Loucy (cell line): ENCODE results near the gene CCN6.

Experiments used
- H2AFZ ChIP-seq: fragments of 200-600 bp; sonication (generic); 2 replicates; pipeline ENCODE4 v1.6.0; 2016; ENCODE audit warnings: antibody characterized with exemption, mild to moderate bottlenecking, low read length, moderate library complexity
- H3F3A ChIP-seq: fragments of 200-600 bp; 2 replicates; pipeline ENCODE4 v1.6.0; 2016; ENCODE audit warnings: antibody characterized with exemption, low read depth, mild to moderate bottlenecking
- H3K27me3 ChIP-seq: fragments of 200-600 bp; sonication (generic); 2 replicates; pipeline ENCODE4 v1.6.1; 2014; ENCODE audit warnings: low read length, mild to moderate bottlenecking; ENCODE audit not compliant: insufficient read depth, poor library complexity, severe bottlenecking
- H3K36me3 ChIP-seq: fragments of 200-600 bp; sonication (generic); 2 replicates; pipeline ENCODE4 v1.6.1; 2016; ENCODE audit warnings: low read length; ENCODE audit not compliant: insufficient read depth
- H3K4me1 ChIP-seq: fragments of 200-600 bp; sonication (generic); 2 replicates; pipeline ENCODE4 v1.5.1; 2014; ENCODE audit warnings: low read length, mild to moderate bottlenecking; ENCODE audit not compliant: insufficient read depth, poor library complexity, severe bottlenecking
- H3K4me2 ChIP-seq: fragments of 200-600 bp; sonication (generic); 2 replicates; pipeline ENCODE4 v1.6.0; 2014; ENCODE audit warnings: antibody characterized with exemption, low read length, low read depth, mild to moderate bottlenecking; ENCODE audit not compliant: poor library complexity, severe bottlenecking
- H3K4me3 ChIP-seq: fragments of 200-600 bp; sonication (generic); 2 replicates; pipeline ENCODE4 v1.5.1; 2014; ENCODE audit warnings: low read length, mild to moderate bottlenecking, mixed read lengths; ENCODE audit not compliant: poor library complexity, severe bottlenecking
- H3K79me2 ChIP-seq: fragments of 200-600 bp; sonication (generic); 2 replicates; pipeline ENCODE4 v1.6.1; 2014; ENCODE audit warnings: low read length; ENCODE audit not compliant: insufficient read depth
- H3K9ac ChIP-seq: fragments of 200-600 bp; sonication (generic); 2 replicates; pipeline ENCODE4 v1.6.0; 2014; ENCODE audit warnings: mild to moderate bottlenecking, low read depth, low read length, moderate library complexity; ENCODE audit not compliant: poor library complexity, severe bottlenecking
- H3K9me2 ChIP-seq: fragments of 200-600 bp; sonication (generic); replicated peaks from 2 replicates; pipeline ENCODE4 v1.6.1; 2016; ENCODE audit warnings: low read depth, low read length, mixed read lengths
- H3K9me3 ChIP-seq: fragments of 200-600 bp; sonication (generic); 2 replicates; pipeline ENCODE4 v1.6.1; 2014; ENCODE audit warnings: mild to moderate bottlenecking, antibody characterized with exemption, low read length, low read depth; ENCODE audit not compliant: insufficient read depth
- H4K20me1 ChIP-seq: fragments of 200-600 bp; sonication (generic); 2 replicates; pipeline ENCODE4 v1.6.0; 2014; ENCODE audit warnings: antibody characterized with exemption, low read length, mild to moderate bottlenecking; ENCODE audit not compliant: insufficient read depth, poor library complexity, severe bottlenecking
- EZH2phosphoT487 ChIP-seq: fragments of 200-600 bp; IDR thresholded peaks from 2 replicates; pipeline ENCODE4 v1.6.1; 2018; ENCODE audit warnings: antibody characterized with exemption, mild to moderate bottlenecking, moderate library complexity, borderline replicate concordance
- TF ChIP-seq, protein P1 (sequence below): fragments of 200-600 bp; sonication (generic); conservative IDR thresholded peaks from 2 replicates; pipeline ENCODE4 v1.5.1; 2014; ENCODE audit warnings: mild to moderate bottlenecking, antibody characterized with exemption, low read length

The CCN6 gene

DNA sequence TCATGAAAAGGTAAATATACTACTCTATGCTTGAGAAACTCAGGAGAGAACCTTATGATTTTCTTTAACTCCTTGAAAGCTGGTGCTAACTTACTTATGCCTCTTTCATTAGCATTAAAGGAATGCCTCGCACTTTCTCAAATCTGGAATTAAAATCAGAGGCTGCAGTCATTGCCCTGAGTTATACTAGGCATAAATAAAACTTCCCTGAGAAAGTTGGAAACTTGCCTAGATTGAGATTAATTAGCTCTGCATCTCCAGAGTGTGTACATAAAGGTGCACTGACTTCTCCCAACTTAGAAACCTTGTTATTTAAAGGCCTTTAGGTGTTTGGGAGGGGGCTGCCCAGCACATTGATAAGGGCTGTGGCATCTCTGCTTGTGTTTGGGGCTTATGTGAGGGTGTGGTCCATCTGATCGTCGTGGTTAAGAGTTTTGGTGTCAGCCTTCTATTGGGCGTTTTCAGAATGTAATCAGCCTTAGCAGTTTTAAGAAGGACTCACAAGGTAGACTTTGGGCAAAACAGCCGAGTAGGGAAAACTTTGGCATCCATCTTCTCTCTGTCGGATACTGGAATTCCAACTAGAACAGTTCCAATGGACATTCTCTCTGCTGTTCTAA is 32.1 kb upstream of the CCN6 start:
- Histone ChIP-seq H3K9ac (no peak overlapping the region), H3K4me2 (no peak overlapping the region), H3K4me1 (no peaks in the 10 kb centered on the region), H3F3A (no peaks in the 10 kb centered on the region), H3K36me3 (no peaks in the 10 kb centered on the region), H3K9me3 (no peaks in the 10 kb centered on the region), H2AFZ (no peak overlapping the region), H3K27me3 (no peaks in the 10 kb centered on the region), H3K9me2 (no peaks in the 10 kb centered on the region), H4K20me1 (no peaks in the 10 kb centered on the region), H3K4me3 (no peak overlapping the region), H3K79me2 (no peaks in the 10 kb centered on the region)
- TF ChIP-seq, protein P1, sequence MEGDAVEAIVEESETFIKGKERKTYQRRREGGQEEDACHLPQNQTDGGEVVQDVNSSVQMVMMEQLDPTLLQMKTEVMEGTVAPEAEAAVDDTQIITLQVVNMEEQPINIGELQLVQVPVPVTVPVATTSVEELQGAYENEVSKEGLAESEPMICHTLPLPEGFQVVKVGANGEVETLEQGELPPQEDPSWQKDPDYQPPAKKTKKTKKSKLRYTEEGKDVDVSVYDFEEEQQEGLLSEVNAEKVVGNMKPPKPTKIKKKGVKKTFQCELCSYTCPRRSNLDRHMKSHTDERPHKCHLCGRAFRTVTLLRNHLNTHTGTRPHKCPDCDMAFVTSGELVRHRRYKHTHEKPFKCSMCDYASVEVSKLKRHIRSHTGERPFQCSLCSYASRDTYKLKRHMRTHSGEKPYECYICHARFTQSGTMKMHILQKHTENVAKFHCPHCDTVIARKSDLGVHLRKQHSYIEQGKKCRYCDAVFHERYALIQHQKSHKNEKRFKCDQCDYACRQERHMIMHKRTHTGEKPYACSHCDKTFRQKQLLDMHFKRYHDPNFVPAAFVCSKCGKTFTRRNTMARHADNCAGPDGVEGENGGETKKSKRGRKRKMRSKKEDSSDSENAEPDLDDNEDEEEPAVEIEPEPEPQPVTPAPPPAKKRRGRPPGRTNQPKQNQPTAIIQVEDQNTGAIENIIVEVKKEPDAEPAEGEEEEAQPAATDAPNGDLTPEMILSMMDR, result no peak
- TF ChIP-seq EZH2phosphoT487, result no peak

DNA sequence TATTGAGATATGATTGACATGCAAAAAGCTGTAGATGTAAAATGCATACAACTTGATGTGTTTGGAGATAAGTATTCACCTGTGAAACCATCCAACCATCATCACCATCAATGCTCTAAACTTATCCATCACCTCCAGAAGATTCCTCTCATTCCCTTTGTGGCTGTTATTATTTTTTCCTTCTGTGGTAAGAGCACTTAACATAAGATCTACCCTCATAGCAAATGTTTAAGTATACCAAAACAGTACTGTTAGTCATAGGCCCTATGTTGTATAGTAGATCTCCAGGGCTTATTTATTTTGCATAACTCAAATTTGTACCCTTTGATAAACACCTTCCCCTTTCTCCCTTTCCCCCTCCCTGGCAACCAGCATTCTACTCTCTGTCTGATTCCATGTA is 31.2 kb upstream of the CCN6 start:
- Histone ChIP-seq H3K9me3 (no peaks in the 10 kb centered on the region), H3K4me2 (no peak overlapping the region), H3K9ac (no peak overlapping the region)

DNA sequence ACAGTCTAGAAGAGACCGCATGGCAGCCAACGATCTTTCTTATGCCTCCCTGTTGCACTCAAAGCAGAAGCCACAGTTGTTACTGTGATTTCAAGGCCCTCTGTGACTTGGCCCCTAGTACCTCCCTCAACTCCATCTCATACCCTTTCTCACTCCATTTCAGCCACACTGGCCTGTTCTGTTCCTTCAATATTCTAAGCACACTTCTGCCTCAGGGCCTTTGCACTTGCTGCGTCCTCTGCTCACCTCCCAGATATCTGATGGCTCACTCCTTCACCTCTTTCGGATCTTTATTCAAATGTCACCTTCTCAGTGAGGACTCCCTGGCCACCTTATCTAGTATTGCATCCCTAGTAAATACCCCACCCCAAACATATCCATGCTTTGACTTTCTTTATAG is 29.4 kb upstream of the CCN6 start:
- Histone ChIP-seq H3K9me2 (no peaks in the 10 kb centered on the region), H3K4me1 (peaks cover 25% of the 10 kb centered on the region), H3F3A (0 out of 2 replicates have a peak, but pooled peaks cover 2% of the 10 kb centered on the region), H2AFZ (no peak overlapping the region), H4K20me1 (no peaks in the 10 kb centered on the region), H3K4me3 (no peak overlapping the region), H3K9ac (no peak overlapping the region), H3K36me3 (no peaks in the 10 kb centered on the region), H3K9me3 (no peaks in the 10 kb centered on the region), H3K79me2 (no peaks in the 10 kb centered on the region), H3K27me3 (no peaks in the 10 kb centered on the region), H3K4me2 (no peak overlapping the region)
- TF ChIP-seq EZH2phosphoT487, result no peak
- TF ChIP-seq, protein P1, result no peak

More for the DNA sequence above, 31.2 kb upstream of the CCN6 start:
- Histone ChIP-seq H3K27me3 (no peaks in the 10 kb centered on the region), H4K20me1 (no peaks in the 10 kb centered on the region), H3K9me2 (no peaks in the 10 kb centered on the region), H3F3A (no peaks in the 10 kb centered on the region), H2AFZ (no peak overlapping the region), H3K4me1 (peaks cover 9% of the 10 kb centered on the region), H3K4me3 (no peak overlapping the region), H3K36me3 (no peaks in the 10 kb centered on the region), H3K79me2 (no peaks in the 10 kb centered on the region)
- TF ChIP-seq, protein P1, result no peak
- no peak for TF ChIP-seq EZH2phosphoT487
